ENCODE measurements around the gene KRT23.

DNA sequence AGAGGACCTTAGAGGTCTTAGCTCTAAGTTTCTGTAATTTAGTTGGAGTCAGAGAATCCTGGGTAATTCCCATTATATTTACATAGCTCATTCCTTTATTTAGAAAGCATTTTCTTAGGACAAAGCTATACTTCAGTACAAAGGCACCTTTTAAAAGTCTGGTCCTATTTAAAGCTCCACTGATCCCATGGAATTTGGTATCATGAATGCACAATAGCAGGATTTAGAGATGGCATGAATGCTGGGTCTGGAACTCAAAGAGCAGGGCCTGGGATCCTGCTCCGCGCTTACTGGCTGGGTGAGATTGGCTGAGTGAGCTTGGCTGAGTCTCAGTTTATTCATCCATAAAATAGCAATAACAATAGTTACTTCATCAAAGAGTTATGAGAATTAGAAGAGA lies 4.8 kb downstream of the KRT23 start:
- TF ChIP-seq, protein P1, sequence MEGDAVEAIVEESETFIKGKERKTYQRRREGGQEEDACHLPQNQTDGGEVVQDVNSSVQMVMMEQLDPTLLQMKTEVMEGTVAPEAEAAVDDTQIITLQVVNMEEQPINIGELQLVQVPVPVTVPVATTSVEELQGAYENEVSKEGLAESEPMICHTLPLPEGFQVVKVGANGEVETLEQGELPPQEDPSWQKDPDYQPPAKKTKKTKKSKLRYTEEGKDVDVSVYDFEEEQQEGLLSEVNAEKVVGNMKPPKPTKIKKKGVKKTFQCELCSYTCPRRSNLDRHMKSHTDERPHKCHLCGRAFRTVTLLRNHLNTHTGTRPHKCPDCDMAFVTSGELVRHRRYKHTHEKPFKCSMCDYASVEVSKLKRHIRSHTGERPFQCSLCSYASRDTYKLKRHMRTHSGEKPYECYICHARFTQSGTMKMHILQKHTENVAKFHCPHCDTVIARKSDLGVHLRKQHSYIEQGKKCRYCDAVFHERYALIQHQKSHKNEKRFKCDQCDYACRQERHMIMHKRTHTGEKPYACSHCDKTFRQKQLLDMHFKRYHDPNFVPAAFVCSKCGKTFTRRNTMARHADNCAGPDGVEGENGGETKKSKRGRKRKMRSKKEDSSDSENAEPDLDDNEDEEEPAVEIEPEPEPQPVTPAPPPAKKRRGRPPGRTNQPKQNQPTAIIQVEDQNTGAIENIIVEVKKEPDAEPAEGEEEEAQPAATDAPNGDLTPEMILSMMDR (conservative IDR thresholded peaks at IDR 0.05; ENCODE audit: low read length) = no peak
- no peak for TF ChIP-seq EZH2phosphoT487 (IDR thresholded peaks at IDR 0.05; ENCODE audit: borderline replicate concordance)
